Measurements from ENCODE around the gene SH3BGRL2.

Gene SH3BGRL2

GRCh38 chr6:79605061-79605460 lies 26.1 kb upstream of the SH3BGRL2 start:
- Histone ChIP-seq H3K27ac (ENCODE audit: low read length) (no peak overlapping the region), H3K27me3 (ENCODE audit: low read depth, low read length) (no peaks in the 10 kb centered on the region), H3K4me3 (ENCODE audit: low read depth in 1 of 2, low read length in 2 of 2) (no peak overlapping the region), H3K4me1 (ENCODE audit: control insufficient read depth in 1 of 2, insufficient read depth in 2 of 2, low read length in 2 of 2) (peaks cover 0 to 4% of the 10 kb centered on the region in 2 donors), H3K9me3 (ENCODE audit: control insufficient read depth in 1 of 2, low read length in 2 of 2) (no peaks in the 10 kb centered on the region), H3K36me3 (ENCODE audit: control insufficient read depth in 1 of 2, insufficient read depth in 2 of 2, low read length in 2 of 2) (no peaks in the 10 kb centered on the region)

GRCh38 chr6:79605968-79606764 lies 25.0 kb upstream of the SH3BGRL2 start:
- no peak overlapping the region for H3K27ac ChIP-seq (ENCODE audit: low read length)
- no peaks in the 10 kb centered on the region for H3K4me1 ChIP-seq (ENCODE audit: control insufficient read depth in 1 of 2, insufficient read depth in 2 of 2, low read length in 2 of 2)
- H3K36me3 ChIP-seq (ENCODE audit: control insufficient read depth in 1 of 2, insufficient read depth in 2 of 2, low read length in 2 of 2) = no peaks in the 10 kb centered on the region
- H3K4me3 ChIP-seq (ENCODE audit: low read depth in 1 of 2, low read length in 2 of 2) = no peak overlapping the region
- H3K27me3 ChIP-seq (ENCODE audit: low read depth, low read length) = no peaks in the 10 kb centered on the region
- no peaks in the 10 kb centered on the region for H3K9me3 ChIP-seq (ENCODE audit: control insufficient read depth in 1 of 2, low read length in 2 of 2)

- H3K4me3 ChIP-seq (ENCODE audit: low read depth in 1 of 2, low read length in 2 of 2) = no peak overlapping the region
- no peak overlapping the region for H3K27ac ChIP-seq (ENCODE audit: low read length)
- H3K27me3 ChIP-seq (ENCODE audit: low read depth, low read length) = no peaks in the 10 kb centered on the region
- H3K4me1 ChIP-seq (ENCODE audit: control insufficient read depth in 1 of 2, insufficient read depth in 2 of 2, low read length in 2 of 2) = no peaks in the 10 kb centered on the region
- no peaks in the 10 kb centered on the region for H3K36me3 ChIP-seq (ENCODE audit: control insufficient read depth in 1 of 2, insufficient read depth in 2 of 2, low read length in 2 of 2)
- no peaks in the 10 kb centered on the region for H3K9me3 ChIP-seq (ENCODE audit: control insufficient read depth in 1 of 2, low read length in 2 of 2)
Observed at GRCh38 chr6:79607000-79607399, 24.1 kb upstream of the SH3BGRL2 start.

- H3K4me3 ChIP-seq (ENCODE audit: low read depth in 1 of 2, low read length in 2 of 2) = no peak overlapping the region
- H3K4me1 ChIP-seq (ENCODE audit: control insufficient read depth in 1 of 2, insufficient read depth in 2 of 2, low read length in 2 of 2) = no peaks in the 10 kb centered on the region
- no peaks in the 10 kb centered on the region for H3K9me3 ChIP-seq (ENCODE audit: control insufficient read depth in 1 of 2, low read length in 2 of 2)
- no peaks in the 10 kb centered on the region for H3K36me3 ChIP-seq (ENCODE audit: control insufficient read depth in 1 of 2, insufficient read depth in 2 of 2, low read length in 2 of 2)
- no peaks in the 10 kb centered on the region for H3K27me3 ChIP-seq (ENCODE audit: low read depth, low read length)
- no peak overlapping the region for H3K27ac ChIP-seq (ENCODE audit: low read length)
Observed at GRCh38 chr6:79608334-79609224, 22.6 kb upstream of the SH3BGRL2 start.

GRCh38 chr6:79609225-79609595 lies 21.9 kb upstream of the SH3BGRL2 start:
- H3K27me3 ChIP-seq (ENCODE audit: low read depth, low read length) = no peaks in the 10 kb centered on the region
- no peaks in the 10 kb centered on the region for H3K9me3 ChIP-seq (ENCODE audit: control insufficient read depth in 1 of 2, low read length in 2 of 2)
- H3K27ac ChIP-seq (ENCODE audit: low read length) = no peak overlapping the region
- H3K36me3 ChIP-seq (ENCODE audit: control insufficient read depth in 1 of 2, insufficient read depth in 2 of 2, low read length in 2 of 2) = no peaks in the 10 kb centered on the region
- H3K4me3 ChIP-seq (ENCODE audit: low read depth in 1 of 2, low read length in 2 of 2) = no peak overlapping the region
- H3K4me1 ChIP-seq (ENCODE audit: control insufficient read depth in 1 of 2, insufficient read depth in 2 of 2, low read length in 2 of 2) = no peaks in the 10 kb centered on the region

GRCh38 chr6:79610306-79611009 lies 20.7 kb upstream of the SH3BGRL2 start:
- no peak overlapping the region for H3K27ac ChIP-seq (ENCODE audit: low read length)
- H3K27me3 ChIP-seq (ENCODE audit: low read depth, low read length) = no peaks in the 10 kb centered on the region
- no peaks in the 10 kb centered on the region for H3K36me3 ChIP-seq (ENCODE audit: control insufficient read depth in 1 of 2, insufficient read depth in 2 of 2, low read length in 2 of 2)
- H3K9me3 ChIP-seq (ENCODE audit: control insufficient read depth in 1 of 2, low read length in 2 of 2) = no peaks in the 10 kb centered on the region
- no peak overlapping the region for H3K4me3 ChIP-seq (ENCODE audit: low read depth in 1 of 2, low read length in 2 of 2)
- no peaks in the 10 kb centered on the region for H3K4me1 ChIP-seq (ENCODE audit: control insufficient read depth in 1 of 2, insufficient read depth in 2 of 2, low read length in 2 of 2)

- Histone ChIP-seq H3K4me3 (ENCODE audit: low read depth in 1 of 2, low read length in 2 of 2) (no peak overlapping the region), H3K4me1 (ENCODE audit: control insufficient read depth in 1 of 2, insufficient read depth in 2 of 2, low read length in 2 of 2) (no peaks in the 10 kb centered on the region), H3K27ac (ENCODE audit: low read length) (no peak overlapping the region), H3K9me3 (ENCODE audit: control insufficient read depth in 1 of 2, low read length in 2 of 2) (no peaks in the 10 kb centered on the region), H3K36me3 (ENCODE audit: control insufficient read depth in 1 of 2, insufficient read depth in 2 of 2, low read length in 2 of 2) (no peaks in the 10 kb centered on the region), H3K27me3 (ENCODE audit: low read depth, low read length) (no peaks in the 10 kb centered on the region)
Observed at GRCh38 chr6:79612457-79612856, 18.7 kb upstream of the SH3BGRL2 start.

- no peaks in the 10 kb centered on the region for H3K4me1 ChIP-seq (ENCODE audit: control insufficient read depth in 1 of 2, insufficient read depth in 2 of 2, low read length in 2 of 2)
- no peaks in the 10 kb centered on the region for H3K36me3 ChIP-seq (ENCODE audit: control insufficient read depth in 1 of 2, insufficient read depth in 2 of 2, low read length in 2 of 2)
- no peaks in the 10 kb centered on the region for H3K9me3 ChIP-seq (ENCODE audit: control insufficient read depth in 1 of 2, low read length in 2 of 2)
- H3K27ac ChIP-seq (ENCODE audit: low read length) = no peak overlapping the region
- H3K27me3 ChIP-seq (ENCODE audit: low read depth, low read length) = no peaks in the 10 kb centered on the region
- H3K4me3 ChIP-seq (ENCODE audit: low read depth in 1 of 2, low read length in 2 of 2) = no peak overlapping the region
Observed at GRCh38 chr6:79612918-79613317, 18.2 kb upstream of the SH3BGRL2 start.

GRCh38 chr6:79613912-79614311 lies 17.2 kb upstream of the SH3BGRL2 start:
- Histone ChIP-seq H3K36me3 (ENCODE audit: control insufficient read depth in 1 of 2, insufficient read depth in 2 of 2, low read length in 2 of 2) (no peaks in the 10 kb centered on the region), H3K27ac (ENCODE audit: low read length) (no peak overlapping the region), H3K9me3 (ENCODE audit: control insufficient read depth in 1 of 2, low read length in 2 of 2) (no peaks in the 10 kb centered on the region), H3K4me3 (ENCODE audit: low read depth in 1 of 2, low read length in 2 of 2) (no peak overlapping the region), H3K4me1 (ENCODE audit: control insufficient read depth in 1 of 2, insufficient read depth in 2 of 2, low read length in 2 of 2) (no peaks in the 10 kb centered on the region), H3K27me3 (ENCODE audit: low read depth, low read length) (no peaks in the 10 kb centered on the region)

GRCh38 chr6:79614326-79615305 lies 16.5 kb upstream of the SH3BGRL2 start:
- H3K27me3 ChIP-seq (ENCODE audit: low read depth, low read length) = no peaks in the 10 kb centered on the region
- no peaks in the 10 kb centered on the region for H3K4me1 ChIP-seq (ENCODE audit: control insufficient read depth in 1 of 2, insufficient read depth in 2 of 2, low read length in 2 of 2)
- no peaks in the 10 kb centered on the region for H3K9me3 ChIP-seq (ENCODE audit: control insufficient read depth in 1 of 2, low read length in 2 of 2)
- no peaks in the 10 kb centered on the region for H3K36me3 ChIP-seq (ENCODE audit: control insufficient read depth in 1 of 2, insufficient read depth in 2 of 2, low read length in 2 of 2)
- no peak overlapping the region for H3K27ac ChIP-seq (ENCODE audit: low read length)
- H3K4me3 ChIP-seq (ENCODE audit: low read depth in 1 of 2, low read length in 2 of 2) = no peak overlapping the region
